ENCODE results near the gene GRM4.

GRM4 gene

DNA sequence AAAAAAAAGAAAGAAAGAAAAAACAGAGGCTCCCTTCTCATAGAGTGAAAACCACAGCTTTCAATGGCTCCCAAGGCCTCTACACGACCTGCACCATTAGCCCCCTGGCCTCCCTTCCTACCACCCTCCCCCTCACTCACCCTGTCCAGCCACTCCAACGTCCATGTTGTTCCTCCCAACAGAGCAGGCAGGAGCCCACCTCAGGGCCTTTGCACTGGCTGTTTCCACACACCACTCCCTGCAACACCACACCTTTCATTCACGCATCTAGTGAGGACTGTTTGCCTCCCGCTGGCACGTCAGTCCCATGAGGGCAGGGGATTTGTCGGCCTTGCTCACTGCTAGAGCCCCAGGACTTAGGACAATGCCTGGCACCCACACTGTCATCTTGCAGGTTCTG, 39.5 kb downstream of the GRM4 start:
- no peak for DNase-seq

GRCh38 chr6:34104628-34105027, 41.3 kb downstream of the GRM4 start:
- no peak for DNase-seq

DNA sequence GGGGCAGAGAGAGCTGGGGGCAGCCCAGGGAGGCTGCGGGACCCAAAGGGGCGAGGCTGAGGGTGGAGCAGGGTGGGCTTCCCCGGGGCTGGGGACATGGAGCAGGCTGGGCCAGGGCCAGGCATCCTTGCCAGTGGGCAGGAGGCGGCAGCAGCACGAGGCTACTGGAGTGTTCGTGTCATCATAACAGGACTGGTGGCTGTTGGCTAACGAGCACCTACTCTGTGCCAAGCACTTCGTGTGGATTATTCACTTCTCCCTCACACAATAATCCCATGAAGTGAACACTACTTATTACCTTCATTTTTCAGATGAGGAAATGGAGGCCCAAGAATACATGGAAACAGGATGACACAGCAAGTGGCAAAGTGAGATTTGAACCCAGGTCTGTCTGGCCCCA, 41.7 kb downstream of the GRM4 start:
- DNase-seq = no peak

GRCh38 chr6:34103321-34103720, 42.6 kb downstream of the GRM4 start:
- DNase-seq = no peak

DNA sequence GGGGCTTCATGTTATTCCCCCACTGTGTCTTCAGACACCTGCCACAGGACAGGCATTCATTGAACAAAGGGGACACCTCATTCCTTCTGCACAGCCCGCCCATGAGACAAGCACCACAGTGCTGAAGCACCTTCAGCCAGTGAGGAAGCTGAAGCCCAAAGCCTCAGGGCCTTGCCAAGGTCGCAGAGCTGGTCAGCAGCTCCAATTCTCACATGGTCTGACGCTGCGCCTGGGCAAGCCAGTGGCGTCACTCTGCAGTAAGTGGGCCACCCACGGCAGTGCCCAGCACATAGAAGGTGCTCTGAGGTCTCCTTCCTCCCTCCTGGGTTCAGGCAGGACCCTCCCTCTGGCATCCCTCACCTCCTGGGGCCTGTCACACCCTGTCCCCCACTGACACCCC, 43.2 kb downstream of the GRM4 start:
- no peak for DNase-seq

DNA sequence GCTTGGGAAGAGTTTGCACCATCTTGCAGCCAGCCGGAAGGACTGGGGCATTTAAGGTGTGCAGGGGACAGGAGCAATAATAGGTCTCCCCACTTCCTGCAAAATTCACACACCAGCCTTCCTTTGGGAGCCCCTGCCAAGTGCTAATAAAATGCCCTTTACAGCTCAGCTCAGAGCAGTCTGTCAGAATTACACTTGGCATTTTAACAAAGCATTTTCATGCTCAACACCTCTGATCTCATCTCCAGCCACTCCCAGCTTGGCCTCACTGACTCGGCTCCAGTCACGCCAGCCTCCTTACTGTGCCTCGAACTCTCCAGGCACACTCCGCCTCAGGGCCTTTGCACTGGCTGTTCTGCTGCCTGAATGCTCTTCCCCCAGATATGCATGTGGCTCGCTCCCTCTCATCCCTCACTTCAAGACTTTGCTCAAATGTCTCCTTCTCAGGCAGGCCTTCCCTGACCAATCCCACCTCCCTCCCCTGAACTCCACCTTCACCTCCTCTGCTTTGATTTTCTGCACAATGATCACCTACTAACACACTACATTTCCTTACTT, 43.7 kb downstream of the GRM4 start:
- DNase-seq = no peak

- no peak for DNase-seq
These were observed 45.1 kb downstream of the GRM4 start for GRCh38 chr6:34100788-34101187.

GRCh38 chr6:34099878-34100277, 46.0 kb downstream of the GRM4 start:
- no peak for DNase-seq

GRCh38 chr6:34098045-34098936, 47.6 kb downstream of the GRM4 start:
- DNase-seq = no peak

DNA sequence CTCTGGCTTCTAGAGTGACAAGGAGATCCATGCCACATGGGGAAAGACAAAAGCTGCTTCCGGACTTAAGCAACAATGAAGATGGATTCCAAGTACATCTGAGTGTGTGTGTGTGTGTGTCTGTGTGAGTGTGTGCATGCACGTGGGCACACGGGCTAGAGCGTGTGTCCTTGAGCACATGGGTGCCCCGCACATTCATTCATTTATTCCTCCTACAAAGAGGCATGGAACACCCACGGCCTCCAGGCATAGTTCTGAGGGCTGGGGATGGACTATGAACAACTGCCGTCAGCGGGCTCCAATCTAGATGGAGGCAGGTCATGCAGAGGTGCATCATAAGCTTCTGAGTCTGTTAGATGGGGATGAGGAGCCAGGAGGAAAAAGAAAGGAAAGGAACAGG, 49.1 kb downstream of the GRM4 start:
- no peak for DNase-seq

DNA sequence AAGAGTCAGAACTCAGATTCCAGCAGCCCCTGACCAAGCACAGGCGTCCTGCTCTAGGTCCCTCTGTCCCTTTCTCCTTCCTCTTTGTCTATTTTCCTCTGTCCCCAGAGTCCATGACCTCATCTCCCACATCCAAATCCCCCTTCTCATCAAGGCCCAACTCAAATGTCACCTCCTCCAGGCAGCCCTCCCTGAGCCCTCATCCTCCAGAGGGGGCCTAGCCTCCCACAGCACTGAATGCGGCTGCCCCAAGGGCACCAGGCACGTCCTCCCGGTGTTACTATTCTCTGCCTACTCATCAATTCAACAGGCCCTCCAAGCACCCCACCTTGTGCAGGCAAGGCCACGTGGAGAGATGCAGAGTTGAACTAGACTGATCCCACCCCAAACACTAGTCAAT, 49.7 kb downstream of the GRM4 start:
- DNase-seq = no peak

GRCh38 chr6:34095741-34096140, 50.1 kb downstream of the GRM4 start:
- no peak for DNase-seq

DNA sequence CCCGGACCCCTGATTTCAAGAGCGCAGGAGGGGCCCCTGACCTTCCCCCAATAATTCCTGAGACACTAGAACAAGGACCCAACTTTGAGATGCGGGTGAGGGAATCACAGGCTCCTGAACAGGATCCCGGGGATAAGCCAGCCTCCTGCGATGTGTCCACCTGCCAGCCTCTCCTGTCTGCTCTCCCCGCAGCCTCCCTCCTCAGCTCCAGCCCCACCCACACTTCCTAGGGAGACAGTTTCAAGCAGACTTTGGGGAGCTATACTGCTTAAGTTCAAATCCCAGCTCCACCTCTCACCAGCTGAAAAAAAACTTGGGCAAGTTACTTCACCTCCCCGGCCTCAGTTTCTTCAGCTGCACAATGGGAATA, 50.8 kb downstream of the GRM4 start:
- no peak for DNase-seq

DNA sequence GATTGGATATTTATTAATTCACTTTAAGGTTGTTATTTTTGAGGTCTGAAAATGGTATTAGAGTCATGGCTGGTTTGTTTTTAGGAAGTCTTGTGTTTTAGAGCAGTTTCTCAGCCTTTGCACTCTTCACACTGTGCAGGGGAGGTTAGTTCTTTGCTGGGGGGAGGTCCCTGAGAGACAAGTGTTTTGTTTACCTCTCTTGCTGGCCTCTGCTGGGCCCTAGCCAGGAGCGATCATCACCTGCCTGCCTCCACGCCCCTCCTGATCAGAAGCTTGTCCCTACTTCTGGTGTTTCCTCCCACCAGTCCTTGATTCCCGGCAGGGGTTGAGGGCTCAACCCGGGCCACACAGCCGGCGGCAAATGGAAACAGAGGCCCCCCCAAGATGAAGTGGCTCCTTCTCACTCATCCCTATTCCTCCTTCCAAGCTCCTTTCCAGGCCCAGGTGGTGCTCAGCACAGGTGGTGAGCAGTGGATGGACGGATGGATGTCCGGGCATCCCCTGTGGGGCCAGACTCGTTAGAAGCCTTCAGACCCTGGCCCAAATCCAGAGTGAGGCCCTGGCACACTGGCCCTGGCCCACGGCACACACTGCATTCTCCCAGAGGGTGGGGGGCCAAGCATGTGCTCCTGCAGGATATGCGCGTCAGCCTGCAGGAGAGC, 51.3 kb downstream of the GRM4 start:
- no peak for DNase-seq

DNA sequence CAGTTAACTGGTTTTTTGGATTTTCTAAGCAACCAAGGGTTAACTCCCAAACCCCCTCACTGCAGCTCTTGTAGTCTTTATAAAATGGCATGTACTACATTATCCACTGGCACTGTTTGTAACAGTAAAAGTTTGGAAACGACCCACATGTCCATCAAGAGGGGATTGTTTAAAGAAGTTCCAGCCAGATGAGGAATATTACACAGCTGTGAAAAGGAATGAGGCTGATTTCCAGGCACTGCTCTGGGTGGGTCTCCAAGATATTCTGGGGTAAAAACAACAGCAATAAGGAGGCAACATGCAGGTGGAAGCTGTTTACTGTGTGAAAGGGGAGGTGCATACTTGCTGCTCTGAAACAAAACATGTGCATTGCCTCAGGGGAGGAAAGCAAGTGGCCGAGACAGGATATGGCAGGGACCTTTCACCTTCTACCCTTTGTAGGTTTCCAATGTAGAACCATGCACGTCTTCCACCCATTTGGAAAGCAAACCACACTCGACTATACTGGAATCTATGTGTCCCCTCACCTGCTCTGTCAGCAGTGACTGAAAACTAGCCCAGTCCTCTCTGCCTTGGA, 51.9 kb downstream of the GRM4 start:
- DNase-seq = no peak

- DNase-seq = no peak
These were observed 52.7 kb downstream of the GRM4 start for GRCh38 chr6:34093206-34093605.

- DNase-seq = no peak
These were observed 53.3 kb downstream of the GRM4 start for GRCh38 chr6:34092631-34093030.

GRCh38 chr6:34090935-34091334, 55.0 kb downstream of the GRM4 start:
- DNase-seq = no peak

GRCh38 chr6:34090529-34090928, 55.4 kb downstream of the GRM4 start:
- DNase-seq = no peak

DNA sequence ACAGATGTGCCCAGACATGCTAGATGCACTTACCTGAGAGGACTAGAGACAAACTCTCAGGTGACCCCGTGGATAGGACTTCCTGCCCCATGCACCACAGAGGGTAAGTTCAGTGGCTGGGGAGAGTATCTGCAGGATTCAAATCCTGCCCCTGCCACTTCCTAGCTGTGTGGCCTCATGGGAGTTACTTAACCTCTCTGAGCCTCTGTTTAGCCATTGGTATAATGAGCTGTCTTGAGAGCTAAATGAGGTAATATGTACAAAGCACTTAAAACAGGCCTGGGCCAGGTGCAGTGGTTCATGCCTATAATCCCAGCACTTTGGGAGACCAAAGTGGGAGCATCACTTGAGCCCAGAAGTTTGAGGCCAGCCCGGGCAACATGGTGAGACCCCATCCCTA, 59.3 kb downstream of the GRM4 start:
- no peak for DNase-seq

GRCh38 chr6:34085453-34086170, 60.3 kb downstream of the GRM4 start:
- DNase-seq = no peak

- DNase-seq = no peak
These were observed 61.1 kb downstream of the GRM4 start for GRCh38 chr6:34084591-34085290.

Measured in T-helper 1 cell (primary cell).